ENCODE measurements around the gene NLGN2. TPM values are rescaled to one million over a fixed set of nuclear protein-coding genes. Genes with fewer than 3 reads are reported as not detected.

The NLGN2 gene
- polyA plus RNA-seq, 1 experiment, result 8.9 TPM

- TF ChIP-seq, protein P1, sequence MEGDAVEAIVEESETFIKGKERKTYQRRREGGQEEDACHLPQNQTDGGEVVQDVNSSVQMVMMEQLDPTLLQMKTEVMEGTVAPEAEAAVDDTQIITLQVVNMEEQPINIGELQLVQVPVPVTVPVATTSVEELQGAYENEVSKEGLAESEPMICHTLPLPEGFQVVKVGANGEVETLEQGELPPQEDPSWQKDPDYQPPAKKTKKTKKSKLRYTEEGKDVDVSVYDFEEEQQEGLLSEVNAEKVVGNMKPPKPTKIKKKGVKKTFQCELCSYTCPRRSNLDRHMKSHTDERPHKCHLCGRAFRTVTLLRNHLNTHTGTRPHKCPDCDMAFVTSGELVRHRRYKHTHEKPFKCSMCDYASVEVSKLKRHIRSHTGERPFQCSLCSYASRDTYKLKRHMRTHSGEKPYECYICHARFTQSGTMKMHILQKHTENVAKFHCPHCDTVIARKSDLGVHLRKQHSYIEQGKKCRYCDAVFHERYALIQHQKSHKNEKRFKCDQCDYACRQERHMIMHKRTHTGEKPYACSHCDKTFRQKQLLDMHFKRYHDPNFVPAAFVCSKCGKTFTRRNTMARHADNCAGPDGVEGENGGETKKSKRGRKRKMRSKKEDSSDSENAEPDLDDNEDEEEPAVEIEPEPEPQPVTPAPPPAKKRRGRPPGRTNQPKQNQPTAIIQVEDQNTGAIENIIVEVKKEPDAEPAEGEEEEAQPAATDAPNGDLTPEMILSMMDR (IDR thresholded peaks at IDR 0.05; ENCODE audit: low read depth, low read length), result no peak
- no peak for DNase-seq (ENCODE audit: low read depth, low spot score)
- Histone ChIP-seq H3K9me3 (ENCODE audit: control insufficient read depth, insufficient read depth, low read length) (peaks cover 15% of the 10 kb centered on the region; the same call in 1 of the 2 replicates), H3K27me3 (ENCODE audit: control insufficient read depth, insufficient read depth, low read length) (peaks cover under 1% of the 10 kb centered on the region), H3K4me3 (ENCODE audit: low read depth, low read length) (no peak overlapping the region), H3K27ac (ENCODE audit: low read depth, low read length) (no peak overlapping the region)
- CTCF ChIA-PET, result interaction anchor here (0.7 to 0.8 kb wide), 2 partner anchors 22 to 166 kb away, joined by 6 to 7 read pairs; no protein-coding TSS in a partner anchor
- POLR2A ChIA-PET, result interaction anchor here (0.5 to 0.6 kb wide), 2 partner anchors 61 to 74 kb away, joined by 3 to 5 read pairs; no protein-coding TSS in a partner anchor
Measured at GRCh38 chr17:7423679-7424078, 16.0 kb downstream of the NLGN2 start.

DNA sequence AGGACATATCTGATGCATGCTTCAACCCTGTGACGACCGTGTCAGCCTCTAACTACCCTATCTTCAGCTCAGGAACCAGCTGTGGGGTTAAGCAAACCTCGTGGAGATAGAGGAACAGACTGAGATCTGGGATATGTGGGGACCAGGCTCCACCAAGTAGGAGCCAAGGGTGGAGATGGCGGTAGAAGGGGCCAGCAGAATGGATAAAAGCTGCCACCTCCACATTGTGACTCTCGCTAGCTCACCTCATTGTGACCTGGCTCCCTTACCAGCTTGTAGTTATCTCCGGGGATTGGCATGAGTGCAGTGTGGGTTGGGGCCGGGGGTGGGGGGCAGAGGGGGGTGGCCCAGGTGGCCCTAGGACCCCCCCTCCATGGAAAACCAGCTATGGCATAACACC, 17.7 kb downstream of the NLGN2 start, which contains the start of gene SPEM2:
SPEM2 (plus strand) TSS at position 301 of the 400 bp plus-strand sequence; CDS start at position 374, 73 bp downstream.
- Histone ChIP-seq H3K4me3 (ENCODE audit: low read depth, low read length) (no peak within 1 kb of the TSS), H3K9me3 (ENCODE audit: control insufficient read depth, insufficient read depth, low read length) (peaks cover 11% of the 10 kb centered on the region; the same call in 1 of the 2 replicates), H3K27me3 (ENCODE audit: control insufficient read depth, insufficient read depth, low read length) (peaks cover 3% of the 10 kb centered on the region), H3K27ac (ENCODE audit: low read depth, low read length) (no peak within 1 kb of the TSS)
- DNase-seq (ENCODE audit: low read depth, low spot score), result no peak
- CTCF ChIA-PET, result interaction anchor here (1.1 to 1.6 kb wide), 2 partner anchors 12 to 135 kb away, joined by 3 read pairs; no protein-coding TSS in a partner anchor
- POLR2A ChIA-PET, result interaction anchor here (1.1 kb wide), 1 partner anchor 21 kb away, joined by 4 read pairs; the partner anchor contains the start of gene TMEM256
- TF ChIP-seq, protein P1 (IDR thresholded peaks at IDR 0.05; ENCODE audit: low read depth, low read length), result no peak

- CTCF ChIA-PET, result interaction anchor here (1.1 to 1.6 kb wide), 2 partner anchors 12 to 135 kb away, joined by 3 read pairs; no protein-coding TSS in a partner anchor
- POLR2A ChIA-PET, result interaction anchor here (1.1 kb wide), 1 partner anchor 22 kb away, joined by 4 read pairs; the partner anchor contains the start of gene TMEM256
Measured at GRCh38 chr17:7425756-7426155, 18.1 kb downstream of the NLGN2 start.

GRCh38 chr17:7426203-7426863, 18.7 kb downstream of the NLGN2 start:
- no peak for DNase-seq (ENCODE audit: low read depth, low spot score)
- ChIA-PET CTCF (interaction anchor here (1.6 kb wide), 1 partner anchor 11 kb away, joined by 3 read pairs; no protein-coding TSS in a partner anchor), POLR2A (no interaction called here)
- Histone ChIP-seq H3K27me3 (ENCODE audit: control insufficient read depth, insufficient read depth, low read length) (peaks cover 3% of the 10 kb centered on the region), H3K4me3 (ENCODE audit: low read depth, low read length) (no peak overlapping the region), H3K27ac (ENCODE audit: low read depth, low read length) (no peak overlapping the region), H3K9me3 (ENCODE audit: control insufficient read depth, insufficient read depth, low read length) (peaks cover 1% of the 10 kb centered on the region; the same call in 1 of the 2 replicates)
- TF ChIP-seq, protein P1 (IDR thresholded peaks at IDR 0.05; ENCODE audit: low read depth, low read length), result no peak

More at GRCh38 chr17:7425756-7426155, 18.1 kb downstream of the NLGN2 start:
- DNase-seq (ENCODE audit: low read depth, low spot score), result no peak
- H3K4me3 ChIP-seq (ENCODE audit: low read depth, low read length), result no peak overlapping the region
- peaks cover 3% of the 10 kb centered on the region for H3K27me3 ChIP-seq (ENCODE audit: control insufficient read depth, insufficient read depth, low read length)
- H3K27ac ChIP-seq (ENCODE audit: low read depth, low read length), result no peak overlapping the region
- peaks cover 7% of the 10 kb centered on the region; the same call in 1 of the 2 replicates for H3K9me3 ChIP-seq (ENCODE audit: control insufficient read depth, insufficient read depth, low read length)
- TF ChIP-seq, protein P1 (IDR thresholded peaks at IDR 0.05; ENCODE audit: low read depth, low read length), result no peak

Measured in AG04450 (cell line).